Subcutaneous adipose tissue (tissue), 4 donors: ENCODE results near the gene SEL1L3. TPM values are rescaled to one million over a fixed set of nuclear protein-coding genes. Genes with fewer than 3 reads are reported as not detected.

ENCODE experiments used
- CTCF ChIP-seq: fragments of 450-650 bp; IDR thresholded peaks from one replicate; pipeline ENCODE4 v1.5.1; 2016; ENCODE audit warnings: low read depth, mild to moderate bottlenecking, control low read depth, antibody characterized with exemption, moderate library complexity
- total RNA-seq, 4 donors: library from RNA; depleted of rRNA; stranded (reverse); fragments of >200 nt; gene quantifications; one replicate each; pipeline ENCODE4 v1.1.0, GENCODE V29; 2016

Gene SEL1L3
- total RNA-seq, 4 donors from 2014 or later, result 6.2 to 49.6 (median 19.0) TPM

DNA sequence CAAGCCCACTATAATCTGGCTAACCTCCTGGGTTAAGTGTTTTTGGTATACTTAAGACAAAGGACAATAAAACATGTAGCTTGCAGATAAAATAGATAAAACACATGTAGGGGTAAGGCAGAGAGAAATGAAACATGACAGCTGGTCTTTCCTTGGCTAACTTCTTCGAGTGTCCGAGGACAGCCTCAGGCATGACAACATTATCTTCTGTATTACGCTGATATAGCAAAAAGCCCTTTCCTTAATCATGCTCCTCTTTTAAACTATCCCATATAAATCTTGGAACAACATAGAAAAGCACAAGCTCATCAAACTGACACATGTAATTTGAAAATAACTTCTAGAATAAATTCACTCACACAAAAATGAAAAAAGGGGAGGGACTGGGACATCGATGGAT lies 91.1 kb downstream of the SEL1L3 start:
- TF ChIP-seq CTCF, result no peak

- no peak for TF ChIP-seq CTCF
Measured at GRCh38 chr4:25770847-25771246, 91.9 kb downstream of the SEL1L3 start.

GRCh38 chr4:25769251-25769650 lies 93.5 kb downstream of the SEL1L3 start:
- no peak for TF ChIP-seq CTCF

GRCh38 chr4:25767877-25768725 lies 94.7 kb downstream of the SEL1L3 start:
- no peak for TF ChIP-seq CTCF

GRCh38 chr4:25760518-25761157 lies 102.2 kb downstream of the SEL1L3 start:
- TF ChIP-seq CTCF, result no peak

DNA sequence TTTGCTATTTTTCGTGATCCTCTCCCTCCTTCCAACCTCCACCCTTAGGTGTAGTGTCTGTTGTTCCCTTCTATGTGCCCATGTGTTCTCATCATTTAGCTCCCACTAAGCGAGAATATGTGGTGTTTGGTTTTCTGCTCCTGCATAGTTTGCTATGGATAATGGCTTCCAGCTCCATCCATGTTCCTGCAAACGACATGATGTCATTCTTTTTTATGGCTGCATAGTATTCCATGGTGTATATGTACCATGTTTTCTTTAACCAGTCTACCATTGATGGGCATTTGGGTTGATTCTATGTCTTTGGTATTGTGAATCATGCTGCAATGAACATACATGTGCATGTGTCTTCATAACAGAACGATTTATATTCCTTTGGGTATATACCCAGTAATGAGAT lies 102.7 kb downstream of the SEL1L3 start:
- no peak for TF ChIP-seq CTCF

DNA sequence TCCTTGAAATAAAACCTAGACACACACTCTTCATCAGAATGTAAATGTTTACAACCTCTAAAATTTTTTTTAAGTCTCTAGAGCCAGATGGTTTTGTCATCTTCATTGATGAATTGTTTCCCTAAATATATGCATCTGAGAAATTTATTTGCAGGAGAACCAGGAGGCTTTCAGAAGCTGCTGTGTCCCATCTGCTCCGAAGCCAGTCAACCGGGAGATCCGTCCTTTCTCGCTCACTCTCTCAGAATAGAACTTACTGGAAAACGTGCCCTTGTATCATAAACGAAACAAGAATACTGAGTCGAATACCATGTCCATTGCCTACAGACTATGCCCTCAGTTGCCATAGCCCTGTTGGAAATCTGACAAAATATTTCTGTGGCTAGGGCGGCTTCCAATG lies 103.7 kb downstream of the SEL1L3 start:
- TF ChIP-seq CTCF, result no peak
